OCI-LY7 (cell line): ENCODE measurements around the gene C1orf21.

Experiments
- CTCF ChIP-seq: fragments of 200-600 bp; sonication (generic); conservative IDR thresholded peaks from 2 replicates; pipeline ENCODE4 v1.5.1; 2014; ENCODE audit warnings: mild to moderate bottlenecking, antibody characterized with exemption, low read length, moderate library complexity, mixed read lengths
- EZH2phosphoT487 ChIP-seq: fragments of 200-600 bp; sonication (generic); IDR thresholded peaks from 2 replicates; pipeline ENCODE4 v1.6.1; 2018; ENCODE audit warnings: low read depth, borderline replicate concordance, mild to moderate bottlenecking, mixed run types, antibody characterized with exemption, low read length, moderate library complexity, mixed read lengths

DNA sequence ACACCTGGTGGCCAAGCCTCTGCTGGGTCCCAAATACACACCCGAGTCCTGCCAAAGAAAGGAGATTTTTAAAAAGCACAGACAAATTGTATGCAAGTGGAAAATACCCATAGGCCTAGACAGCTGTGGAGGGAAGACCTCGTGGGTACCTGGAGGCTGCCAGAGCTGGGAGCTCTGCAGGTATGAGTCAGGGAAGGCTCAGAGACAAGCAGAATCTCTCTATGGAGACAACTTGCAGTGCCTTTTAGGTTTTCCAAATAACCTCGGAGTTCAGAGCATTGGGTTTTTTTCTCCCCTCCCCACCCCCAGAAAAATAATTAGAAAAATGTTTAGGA lies 240.1 kb downstream of the C1orf21 start:
- no peak for TF ChIP-seq CTCF
- TF ChIP-seq EZH2phosphoT487: no peak
